HepG2 (cell line): ENCODE results near the gene GPS1. TPM values are rescaled to one million over a fixed set of nuclear protein-coding genes. Genes with fewer than 3 reads are reported as not detected.

Source experiments
- AKNA ChIP-seq: sonication (generic); formaldehyde crosslinking; IDR thresholded peaks from 2 replicates; pipeline ENCODE4 v1.4.0; 2020; ENCODE audit warnings: missing genetic modification reagents, borderline replicate concordance
- ARID4A ChIP-seq: sonication (generic); formaldehyde crosslinking; IDR thresholded peaks from 2 replicates; pipeline ENCODE4 v1.5.0; 2020; ENCODE audit warnings: mild to moderate bottlenecking, missing genetic modification reagents, borderline replicate concordance
- RFX5 ChIP-seq: IDR thresholded peaks from 2 replicates; pipeline ENCODE4 v1.6.1; 2011; ENCODE audit warnings: low read depth, low read length, improper control_type of control experiment
- SMARCE1 ChIP-seq: fragments of 450-650 bp; IDR thresholded peaks from 2 replicates; pipeline ENCODE4 v1.6.1; 2017; ENCODE audit warnings: borderline replicate concordance
- ZEB1 ChIP-seq: IDR thresholded peaks from 2 replicates; pipeline ENCODE4 v1.6.1; 2012; ENCODE audit warnings: mild to moderate bottlenecking, low read depth, inconsistent platforms; ENCODE audit not compliant: insufficient replicate concordance
- ZIK1 ChIP-seq: sonication (generic); formaldehyde crosslinking; IDR thresholded peaks from 2 replicates; pipeline ENCODE4 v1.5.0; 2020; ENCODE audit warnings: mild to moderate bottlenecking, low read depth, missing genetic modification reagents, borderline replicate concordance
- ZNF446 ChIP-seq: sonication (generic); formaldehyde crosslinking; IDR thresholded peaks from 2 replicates; pipeline ENCODE4 v1.5.0; 2020; ENCODE audit warnings: mild to moderate bottlenecking, missing genetic modification reagents
- ZNF605 ChIP-seq: sonication (generic); formaldehyde crosslinking; IDR thresholded peaks from 2 replicates; pipeline ENCODE4 v1.8.0; 2022; ENCODE audit warnings: mild to moderate bottlenecking, missing genetic modification reagents
- ZNF773 ChIP-seq: sonication (generic); formaldehyde crosslinking; IDR thresholded peaks from 2 replicates; pipeline ENCODE4 v1.4.0; 2020; ENCODE audit warnings: missing genetic modification reagents, borderline replicate concordance
- ZNF780A ChIP-seq: sonication (generic); formaldehyde crosslinking; IDR thresholded peaks from 2 replicates; pipeline ENCODE4 v1.8.0; 2022; ENCODE audit warnings: mild to moderate bottlenecking, missing genetic modification reagents, moderate library complexity
- ZNF788 ChIP-seq: sonication (generic); formaldehyde crosslinking; IDR thresholded peaks from 2 replicates; pipeline ENCODE4 v1.5.0; 2020; ENCODE audit warnings: mild to moderate bottlenecking, missing genetic modification reagents, borderline replicate concordance
- ZNF891 ChIP-seq: sonication (generic); formaldehyde crosslinking; IDR thresholded peaks from 2 replicates; pipeline ENCODE4 v1.5.0; 2020; ENCODE audit warnings: mild to moderate bottlenecking, missing genetic modification reagents
- ZSCAN21 ChIP-seq: sonication (generic); formaldehyde crosslinking; IDR thresholded peaks from 2 replicates; pipeline ENCODE4 v1.8.0; 2022; ENCODE audit warnings: mild to moderate bottlenecking, missing genetic modification reagents, moderate library complexity, borderline replicate concordance
- polyA plus RNA-seq, 8 experiments: library from polyadenylated mRNA; depleted of rRNA in 3 of 8; stranded (reverse) in 7 of 8; unstranded in 1 of 8; fragments of >200 nt; fragmentation: Illumina TruSeq in 4 of 8; extraction: Trizol in 4 of 8; gene quantifications; 2 replicates each; pipeline versions ENCODE4 v1.2.1 to v1.2.3, GENCODE V29; 2011 to 2016; ENCODE audit warnings: low read depth in 4 of 8, missing spikeins in 1 of 8, mixed read lengths in 1 of 8; ENCODE audit not compliant: insufficient read depth in 1 of 8
- total RNA-seq, 5 experiments: library from RNA; depleted of rRNA; stranded (reverse); fragments of >200 nt; fragmentation: Illumina TruSeq; extraction: Trizol; gene quantifications; 2 replicates each; pipeline ENCODE4 v1.2.3, GENCODE V29; 2016; ENCODE audit warnings: low read depth in 1 of 5
- TF ChIP-seq, protein P1 (sequence below): sonication (generic); formaldehyde crosslinking; IDR thresholded peaks from 2 replicates; pipeline ENCODE4 v1.5.1; 2020; ENCODE audit warnings: missing genetic modification reagents, mild to moderate bottlenecking, borderline replicate concordance
- TF ChIP-seq, protein P2 (sequence below): sonication (generic); formaldehyde crosslinking; IDR thresholded peaks from 2 replicates; pipeline ENCODE4 v1.4.0; 2020; ENCODE audit warnings: missing genetic modification reagents

GPS1 gene
- total and polyA plus RNA-seq, 2 of the 13 experiments (the other 11 are each of a cell fraction or from before 2014, with no cell fraction given): 124 to 128 TPM

DNA sequence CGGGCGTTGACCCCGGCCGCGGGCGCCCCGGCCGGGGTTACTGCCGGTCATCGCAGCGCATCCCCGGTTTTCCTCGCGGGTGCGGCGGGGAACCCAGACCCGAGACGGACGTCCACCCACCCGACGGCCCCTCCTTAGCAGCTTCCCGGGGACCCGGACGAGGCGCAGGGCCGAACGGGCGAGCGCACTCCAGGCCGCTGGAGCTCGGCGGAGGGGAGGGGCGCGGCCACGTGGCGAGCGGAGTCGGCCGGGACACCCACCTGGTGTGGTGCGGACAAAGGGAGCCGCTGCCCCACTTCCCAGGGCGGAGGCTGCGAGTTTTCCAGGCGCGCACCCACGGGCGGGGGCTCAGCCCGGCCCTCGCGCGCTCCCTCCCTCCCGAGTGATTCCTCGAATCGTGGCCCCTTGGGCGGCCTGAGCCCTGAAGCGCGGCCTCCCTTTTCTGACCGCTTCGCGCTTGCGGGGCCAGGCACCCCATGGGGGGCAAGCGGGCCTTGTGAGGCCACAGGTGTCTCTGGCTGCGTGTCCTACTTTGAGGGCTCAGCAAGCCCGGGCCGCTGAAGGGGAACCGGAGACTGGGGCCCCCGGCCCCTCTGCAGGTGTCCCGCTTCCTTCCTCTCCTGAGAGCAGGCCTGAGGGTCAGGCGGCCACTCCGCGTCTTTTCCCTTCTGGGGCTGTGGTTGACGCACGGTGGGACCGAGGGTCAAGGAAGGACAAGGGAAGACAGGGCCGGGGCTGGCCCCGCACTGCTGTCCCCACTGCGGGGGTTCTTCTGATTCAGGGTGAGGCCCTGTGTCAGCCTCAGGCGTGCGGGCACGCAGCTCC, 47.5 kb downstream of the GPS1 start (continued):
- TF ChIP-seq AKNA (CRISPR knock-in tag): no peak
- no peak for TF ChIP-seq RFX5
- TF ChIP-seq ZEB1: no peak
- TF ChIP-seq, protein P1, sequence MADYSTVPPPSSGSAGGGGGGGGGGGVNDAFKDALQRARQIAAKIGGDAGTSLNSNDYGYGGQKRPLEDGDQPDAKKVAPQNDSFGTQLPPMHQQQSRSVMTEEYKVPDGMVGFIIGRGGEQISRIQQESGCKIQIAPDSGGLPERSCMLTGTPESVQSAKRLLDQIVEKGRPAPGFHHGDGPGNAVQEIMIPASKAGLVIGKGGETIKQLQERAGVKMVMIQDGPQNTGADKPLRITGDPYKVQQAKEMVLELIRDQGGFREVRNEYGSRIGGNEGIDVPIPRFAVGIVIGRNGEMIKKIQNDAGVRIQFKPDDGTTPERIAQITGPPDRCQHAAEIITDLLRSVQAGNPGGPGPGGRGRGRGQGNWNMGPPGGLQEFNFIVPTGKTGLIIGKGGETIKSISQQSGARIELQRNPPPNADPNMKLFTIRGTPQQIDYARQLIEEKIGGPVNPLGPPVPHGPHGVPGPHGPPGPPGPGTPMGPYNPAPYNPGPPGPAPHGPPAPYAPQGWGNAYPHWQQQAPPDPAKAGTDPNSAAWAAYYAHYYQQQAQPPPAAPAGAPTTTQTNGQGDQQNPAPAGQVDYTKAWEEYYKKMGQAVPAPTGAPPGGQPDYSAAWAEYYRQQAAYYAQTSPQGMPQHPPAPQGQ: peak; percentile 17; the same call in 1 of the 2 replicates
- TF ChIP-seq ARID4A (CRISPR knock-in tag): no peak; the same call in 1 of the 2 replicates
- no peak for TF ChIP-seq ZIK1 (CRISPR knock-in tag)
- TF ChIP-seq ZNF773 (CRISPR knock-in tag): no peak
- TF ChIP-seq ZNF891 (CRISPR knock-in tag): no peak
- TF ChIP-seq, protein P2, sequence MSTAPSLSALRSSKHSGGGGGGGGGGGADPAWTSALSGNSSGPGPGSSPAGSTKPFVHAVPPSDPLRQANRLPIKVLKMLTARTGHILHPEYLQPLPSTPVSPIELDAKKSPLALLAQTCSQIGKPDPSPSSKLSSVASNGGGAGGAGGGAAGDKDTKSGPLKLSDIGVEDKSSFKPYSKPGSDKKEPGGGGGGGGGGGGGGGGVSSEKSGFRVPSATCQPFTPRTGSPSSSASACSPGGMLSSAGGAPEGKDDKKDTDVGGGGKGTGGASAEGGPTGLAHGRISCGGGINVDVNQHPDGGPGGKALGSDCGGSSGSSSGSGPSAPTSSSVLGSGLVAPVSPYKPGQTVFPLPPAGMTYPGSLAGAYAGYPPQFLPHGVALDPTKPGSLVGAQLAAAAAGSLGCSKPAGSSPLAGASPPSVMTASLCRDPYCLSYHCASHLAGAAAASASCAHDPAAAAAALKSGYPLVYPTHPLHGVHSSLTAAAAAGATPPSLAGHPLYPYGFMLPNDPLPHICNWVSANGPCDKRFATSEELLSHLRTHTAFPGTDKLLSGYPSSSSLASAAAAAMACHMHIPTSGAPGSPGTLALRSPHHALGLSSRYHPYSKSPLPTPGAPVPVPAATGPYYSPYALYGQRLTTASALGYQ (CRISPR knock-in tag): no peak
- no peak; the same call in 1 of the 2 replicates for TF ChIP-seq ZNF446 (CRISPR knock-in tag)
- TF ChIP-seq ZNF788 (CRISPR knock-in tag): no peak; the same call in 1 of the 2 replicates
- TF ChIP-seq SMARCE1: no peak
- TF ChIP-seq ZNF605 (CRISPR knock-in tag): peak; percentile 57; the same call in 1 of the 2 replicates
- TF ChIP-seq ZSCAN21 (CRISPR knock-in tag): no peak; the same call in 1 of the 2 replicates
- no peak for TF ChIP-seq ZNF780A (CRISPR knock-in tag)
